Esophagus squamous epithelium (tissue), 4 donors: Measurements from ENCODE around the gene ECT2L.

Source experiments
- POLR2A ChIP-seq, 4 donors: fragments of 450-650 bp; IDR thresholded peaks; one replicate each; pipeline ENCODE4 v1.6.1; 2017; ENCODE audit warnings: antibody characterized with exemption in 4 of 4, mild to moderate bottlenecking in 4 of 4, moderate library complexity in 3 of 4
- TF ChIP-seq, protein P1 (sequence below), 6 experiments: fragments of 450-650 bp in 4 of 6; fragments of 200-600 bp in 2 of 6; sonication (generic) in 2 of 6; IDR thresholded peaks; one replicate each; pipeline ENCODE4 v1.5.1; 2016 to 2019; ENCODE audit warnings: antibody characterized with exemption in 6 of 6, mild to moderate bottlenecking in 4 of 6, moderate library complexity in 4 of 6

DNA sequence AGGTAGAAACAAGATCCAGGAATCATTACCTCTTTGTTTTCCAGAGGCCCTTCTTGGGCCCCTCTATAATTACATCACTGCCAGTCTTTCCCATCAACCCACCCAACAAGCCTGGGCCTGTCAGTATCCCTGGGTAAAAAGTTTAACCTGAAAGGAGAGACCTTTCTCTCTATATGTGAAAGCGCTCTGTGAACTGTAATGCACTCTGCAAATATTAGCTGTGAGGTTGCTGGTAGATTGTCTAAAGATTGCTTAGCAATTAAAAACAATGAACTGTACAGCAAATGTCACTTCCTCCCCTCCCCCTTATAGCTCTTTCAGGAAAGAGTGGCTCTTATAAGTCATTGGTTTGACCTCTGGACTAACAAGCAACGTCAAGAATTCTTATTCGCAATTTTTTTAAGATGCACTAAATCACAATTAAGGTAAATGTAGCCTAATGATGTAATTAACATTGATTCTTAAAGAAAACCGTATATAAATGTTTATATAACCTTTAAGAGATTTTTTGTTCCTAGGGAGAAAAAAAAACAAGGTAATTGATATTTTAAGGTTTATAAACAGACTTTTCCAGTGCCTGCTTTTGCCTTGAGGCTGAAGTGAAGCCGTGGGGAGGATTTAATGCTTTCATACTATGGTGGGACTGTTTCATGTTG is 18.4 kb downstream of the ECT2L start:
- TF ChIP-seq, protein P1, sequence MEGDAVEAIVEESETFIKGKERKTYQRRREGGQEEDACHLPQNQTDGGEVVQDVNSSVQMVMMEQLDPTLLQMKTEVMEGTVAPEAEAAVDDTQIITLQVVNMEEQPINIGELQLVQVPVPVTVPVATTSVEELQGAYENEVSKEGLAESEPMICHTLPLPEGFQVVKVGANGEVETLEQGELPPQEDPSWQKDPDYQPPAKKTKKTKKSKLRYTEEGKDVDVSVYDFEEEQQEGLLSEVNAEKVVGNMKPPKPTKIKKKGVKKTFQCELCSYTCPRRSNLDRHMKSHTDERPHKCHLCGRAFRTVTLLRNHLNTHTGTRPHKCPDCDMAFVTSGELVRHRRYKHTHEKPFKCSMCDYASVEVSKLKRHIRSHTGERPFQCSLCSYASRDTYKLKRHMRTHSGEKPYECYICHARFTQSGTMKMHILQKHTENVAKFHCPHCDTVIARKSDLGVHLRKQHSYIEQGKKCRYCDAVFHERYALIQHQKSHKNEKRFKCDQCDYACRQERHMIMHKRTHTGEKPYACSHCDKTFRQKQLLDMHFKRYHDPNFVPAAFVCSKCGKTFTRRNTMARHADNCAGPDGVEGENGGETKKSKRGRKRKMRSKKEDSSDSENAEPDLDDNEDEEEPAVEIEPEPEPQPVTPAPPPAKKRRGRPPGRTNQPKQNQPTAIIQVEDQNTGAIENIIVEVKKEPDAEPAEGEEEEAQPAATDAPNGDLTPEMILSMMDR (IDR thresholded peaks at IDR 0.05), result no peak
- TF ChIP-seq POLR2A (IDR thresholded peaks at IDR 0.05), result no peak
